ENCODE results near the gene LRP1B. TPM values are rescaled to one million over a fixed set of nuclear protein-coding genes. Genes with fewer than 3 reads are reported as not detected.

LRP1B gene
- total and polyA plus RNA-seq, 5 donors from 2014 or later: not detected

- ATAC-seq (ENCODE audit: low read depth in 2 of 2) (no peak), DNase-seq (no peak)
- Mint-ChIP-seq H3K4me1 (no peaks in the 10 kb centered on the region), H3K36me3 (no peaks in the 10 kb centered on the region), H3K27me3 (no peaks in the 10 kb centered on the region), H3K27ac (no peak overlapping the region), H3K4me3 (no peak overlapping the region), H3K9me3 (peaks cover 0 to 23% (median 3%) of the 10 kb centered on the region in 7 donors)
- Histone ChIP-seq H3K36me3 (ENCODE audit: control insufficient read depth, insufficient read depth, low read length) (no peaks in the 10 kb centered on the region), H3K9me3 (ENCODE audit: control insufficient read depth in 2 of 2, low read length in 2 of 2) (no peaks in the 10 kb centered on the region), H3K27me3 (ENCODE audit: control insufficient read depth, insufficient read depth, low read length) (no peaks in the 10 kb centered on the region), H3K4me1 (ENCODE audit: control insufficient read depth, insufficient read depth, low read length, poor library complexity, severe bottlenecking) (no peaks in the 10 kb centered on the region), H3K4me3 (ENCODE audit: low read depth, low read length) (no peak overlapping the region), H3K27ac (ENCODE audit: insufficient read depth, low read length, poor library complexity, severe bottlenecking) (no peak overlapping the region)
These were observed 510.4 kb downstream of the LRP1B start for GRCh38 chr2:141620372-141620771.

GRCh38 chr2:141618457-141618856 lies 512.4 kb downstream of the LRP1B start:
- Mint-ChIP-seq H3K4me3 (no peak overlapping the region), H3K4me1 (no peaks in the 10 kb centered on the region), H3K27ac (no peak overlapping the region), H3K36me3 (no peaks in the 10 kb centered on the region), H3K27me3 (no peaks in the 10 kb centered on the region), H3K9me3 (peaks cover 0 to 24% (median 7%) of the 10 kb centered on the region in 7 donors)
- H3K9me3 ChIP-seq (ENCODE audit: control insufficient read depth in 2 of 2, low read length in 2 of 2): peaks cover 0 to 6% of the 10 kb centered on the region in 2 experiments
- no peak for ATAC-seq (ENCODE audit: low read depth in 2 of 2)
- no peak overlapping the region for H3K4me3 ChIP-seq (ENCODE audit: low read depth, low read length)
- H3K4me1 ChIP-seq (ENCODE audit: control insufficient read depth, insufficient read depth, low read length, poor library complexity, severe bottlenecking): no peaks in the 10 kb centered on the region
- H3K27ac ChIP-seq (ENCODE audit: insufficient read depth, low read length, poor library complexity, severe bottlenecking): no peak overlapping the region
- no peaks in the 10 kb centered on the region for H3K36me3 ChIP-seq (ENCODE audit: control insufficient read depth, insufficient read depth, low read length)
- DNase-seq: no peak
- H3K27me3 ChIP-seq (ENCODE audit: control insufficient read depth, insufficient read depth, low read length): no peaks in the 10 kb centered on the region

GRCh38 chr2:141611981-141612380 lies 518.8 kb downstream of the LRP1B start:
- Histone ChIP-seq H3K9me3 (ENCODE audit: control insufficient read depth in 2 of 2, low read length in 2 of 2) (peaks cover 0 to 6% of the 10 kb centered on the region in 2 experiments), H3K4me3 (ENCODE audit: low read depth, low read length) (no peak overlapping the region), H3K27me3 (ENCODE audit: control insufficient read depth, insufficient read depth, low read length) (no peaks in the 10 kb centered on the region), H3K36me3 (ENCODE audit: control insufficient read depth, insufficient read depth, low read length) (no peaks in the 10 kb centered on the region), H3K27ac (ENCODE audit: insufficient read depth, low read length, poor library complexity, severe bottlenecking) (no peak overlapping the region), H3K4me1 (ENCODE audit: control insufficient read depth, insufficient read depth, low read length, poor library complexity, severe bottlenecking) (no peaks in the 10 kb centered on the region)
- DNase-seq (no peak), ATAC-seq (ENCODE audit: low read depth in 2 of 2) (no peak)
- Mint-ChIP-seq H3K9me3 (peaks cover 0 to 31% (median 8%) of the 10 kb centered on the region in 7 donors), H3K36me3 (no peaks in the 10 kb centered on the region), H3K4me3 (no peak overlapping the region), H3K4me1 (no peaks in the 10 kb centered on the region), H3K27me3 (no peaks in the 10 kb centered on the region), H3K27ac (no peak overlapping the region)

GRCh38 chr2:141611176-141611571 lies 519.6 kb downstream of the LRP1B start:
- H3K9me3 Mint-ChIP-seq: peaks cover 0 to 29% (median 8%) of the 10 kb centered on the region in 7 donors
- H3K27me3 Mint-ChIP-seq: no peaks in the 10 kb centered on the region
- Histone ChIP-seq H3K9me3 (ENCODE audit: control insufficient read depth in 2 of 2, low read length in 2 of 2) (peaks cover 0 to 6% of the 10 kb centered on the region in 2 experiments), H3K27ac (ENCODE audit: insufficient read depth, low read length, poor library complexity, severe bottlenecking) (no peak overlapping the region), H3K36me3 (ENCODE audit: control insufficient read depth, insufficient read depth, low read length) (no peaks in the 10 kb centered on the region), H3K4me1 (ENCODE audit: control insufficient read depth, insufficient read depth, low read length, poor library complexity, severe bottlenecking) (no peaks in the 10 kb centered on the region), H3K27me3 (ENCODE audit: control insufficient read depth, insufficient read depth, low read length) (no peaks in the 10 kb centered on the region), H3K4me3 (ENCODE audit: low read depth, low read length) (no peak overlapping the region)
- no peak for ATAC-seq (ENCODE audit: low read depth in 2 of 2)
- H3K36me3 Mint-ChIP-seq: no peaks in the 10 kb centered on the region
- no peak overlapping the region for H3K4me3 Mint-ChIP-seq
- DNase-seq: no peak
- peak overlapping the region in 1 of 3 donors; percentile 39 for H3K27ac Mint-ChIP-seq
- no peaks in the 10 kb centered on the region for H3K4me1 Mint-ChIP-seq

GRCh38 chr2:141610564-141611175 lies 520.1 kb downstream of the LRP1B start:
- H3K9me3 ChIP-seq (ENCODE audit: control insufficient read depth in 2 of 2, low read length in 2 of 2): peaks cover 0 to 7% of the 10 kb centered on the region in 2 experiments
- no peak overlapping the region for H3K4me3 ChIP-seq (ENCODE audit: low read depth, low read length)
- Mint-ChIP-seq H3K9me3 (peaks cover 0 to 29% (median 8%) of the 10 kb centered on the region in 7 donors), H3K27me3 (no peaks in the 10 kb centered on the region), H3K4me3 (no peak overlapping the region), H3K4me1 (no peaks in the 10 kb centered on the region), H3K36me3 (no peaks in the 10 kb centered on the region), H3K27ac (no peak overlapping the region)
- no peak for ATAC-seq (ENCODE audit: low read depth in 2 of 2)
- no peak for DNase-seq
- no peak overlapping the region for H3K27ac ChIP-seq (ENCODE audit: insufficient read depth, low read length, poor library complexity, severe bottlenecking)
- H3K27me3 ChIP-seq (ENCODE audit: control insufficient read depth, insufficient read depth, low read length): no peaks in the 10 kb centered on the region
- H3K36me3 ChIP-seq (ENCODE audit: control insufficient read depth, insufficient read depth, low read length): no peaks in the 10 kb centered on the region
- no peaks in the 10 kb centered on the region for H3K4me1 ChIP-seq (ENCODE audit: control insufficient read depth, insufficient read depth, low read length, poor library complexity, severe bottlenecking)

- Histone ChIP-seq H3K4me3 (ENCODE audit: low read depth, low read length) (no peak overlapping the region), H3K27ac (ENCODE audit: insufficient read depth, low read length, poor library complexity, severe bottlenecking) (no peak overlapping the region), H3K36me3 (ENCODE audit: control insufficient read depth, insufficient read depth, low read length) (no peaks in the 10 kb centered on the region), H3K27me3 (ENCODE audit: control insufficient read depth, insufficient read depth, low read length) (no peaks in the 10 kb centered on the region), H3K9me3 (ENCODE audit: control insufficient read depth in 2 of 2, low read length in 2 of 2) (peaks cover 3 to 5% of the 10 kb centered on the region in 2 experiments), H3K4me1 (ENCODE audit: control insufficient read depth, insufficient read depth, low read length, poor library complexity, severe bottlenecking) (no peaks in the 10 kb centered on the region)
- Mint-ChIP-seq H3K9me3 (peaks cover 1 to 19% (median 4%) of the 10 kb centered on the region in 7 donors), H3K27ac (no peak overlapping the region), H3K4me1 (no peaks in the 10 kb centered on the region), H3K4me3 (no peak overlapping the region), H3K27me3 (no peaks in the 10 kb centered on the region), H3K36me3 (no peaks in the 10 kb centered on the region)
- ATAC-seq (ENCODE audit: low read depth in 2 of 2) (no peak), DNase-seq (no peak)
These were observed 525.7 kb downstream of the LRP1B start for GRCh38 chr2:141605163-141605562.

- H3K4me1 ChIP-seq (ENCODE audit: control insufficient read depth, insufficient read depth, low read length, poor library complexity, severe bottlenecking): no peaks in the 10 kb centered on the region
- no peak overlapping the region for H3K4me3 ChIP-seq (ENCODE audit: low read depth, low read length)
- H3K36me3 Mint-ChIP-seq: no peaks in the 10 kb centered on the region
- ATAC-seq (ENCODE audit: low read depth in 2 of 2): no peak
- H3K27me3 Mint-ChIP-seq: no peaks in the 10 kb centered on the region
- no peak overlapping the region for H3K27ac Mint-ChIP-seq
- no peak overlapping the region for H3K27ac ChIP-seq (ENCODE audit: insufficient read depth, low read length, poor library complexity, severe bottlenecking)
- no peaks in the 10 kb centered on the region for H3K36me3 ChIP-seq (ENCODE audit: control insufficient read depth, insufficient read depth, low read length)
- H3K9me3 Mint-ChIP-seq: peaks cover 3 to 26% (median 7%) of the 10 kb centered on the region in 7 donors
- no peaks in the 10 kb centered on the region for H3K27me3 ChIP-seq (ENCODE audit: control insufficient read depth, insufficient read depth, low read length)
- H3K4me3 Mint-ChIP-seq: no peak overlapping the region
- H3K4me1 Mint-ChIP-seq: no peaks in the 10 kb centered on the region
- H3K9me3 ChIP-seq (ENCODE audit: control insufficient read depth in 2 of 2, low read length in 2 of 2): peaks cover 3 to 5% of the 10 kb centered on the region in 2 experiments
- DNase-seq: no peak
These were observed 529.2 kb downstream of the LRP1B start for GRCh38 chr2:141601511-141602152.

- peaks cover 3 to 26% (median 6%) of the 10 kb centered on the region in 7 donors for H3K9me3 Mint-ChIP-seq
- Histone ChIP-seq H3K36me3 (ENCODE audit: control insufficient read depth, insufficient read depth, low read length) (no peaks in the 10 kb centered on the region), H3K9me3 (ENCODE audit: control insufficient read depth in 2 of 2, low read length in 2 of 2) (peaks cover 0 to 3% of the 10 kb centered on the region in 2 experiments), H3K27ac (ENCODE audit: insufficient read depth, low read length, poor library complexity, severe bottlenecking) (no peak overlapping the region), H3K4me1 (ENCODE audit: control insufficient read depth, insufficient read depth, low read length, poor library complexity, severe bottlenecking) (no peaks in the 10 kb centered on the region), H3K4me3 (ENCODE audit: low read depth, low read length) (no peak overlapping the region), H3K27me3 (ENCODE audit: control insufficient read depth, insufficient read depth, low read length) (no peaks in the 10 kb centered on the region)
- H3K4me1 Mint-ChIP-seq: no peaks in the 10 kb centered on the region
- no peak for ATAC-seq (ENCODE audit: low read depth in 2 of 2)
- H3K27me3 Mint-ChIP-seq: no peaks in the 10 kb centered on the region
- no peak for DNase-seq
- H3K36me3 Mint-ChIP-seq: no peaks in the 10 kb centered on the region
- no peak overlapping the region for H3K4me3 Mint-ChIP-seq
- H3K27ac Mint-ChIP-seq: no peak overlapping the region
These were observed 531.1 kb downstream of the LRP1B start for GRCh38 chr2:141599721-141600120.

Measured in CD4-positive, CD25-positive, alpha-beta regulatory T cell (primary cell).